Erythroblast (primary cell): Measurements from ENCODE around the gene TAF3.

Source experiments
- GATA1 ChIP-seq: IDR thresholded peaks from 2 replicates; pipeline ENCODE4 v1.6.1; 2011; ENCODE audit warnings: low read depth, mild to moderate bottlenecking, control low read depth, low read length, moderate library complexity
- POLR2A ChIP-seq: IDR thresholded peaks from 2 replicates; pipeline ENCODE4 v1.6.1; 2011; ENCODE audit warnings: mild to moderate bottlenecking, low read length

DNA sequence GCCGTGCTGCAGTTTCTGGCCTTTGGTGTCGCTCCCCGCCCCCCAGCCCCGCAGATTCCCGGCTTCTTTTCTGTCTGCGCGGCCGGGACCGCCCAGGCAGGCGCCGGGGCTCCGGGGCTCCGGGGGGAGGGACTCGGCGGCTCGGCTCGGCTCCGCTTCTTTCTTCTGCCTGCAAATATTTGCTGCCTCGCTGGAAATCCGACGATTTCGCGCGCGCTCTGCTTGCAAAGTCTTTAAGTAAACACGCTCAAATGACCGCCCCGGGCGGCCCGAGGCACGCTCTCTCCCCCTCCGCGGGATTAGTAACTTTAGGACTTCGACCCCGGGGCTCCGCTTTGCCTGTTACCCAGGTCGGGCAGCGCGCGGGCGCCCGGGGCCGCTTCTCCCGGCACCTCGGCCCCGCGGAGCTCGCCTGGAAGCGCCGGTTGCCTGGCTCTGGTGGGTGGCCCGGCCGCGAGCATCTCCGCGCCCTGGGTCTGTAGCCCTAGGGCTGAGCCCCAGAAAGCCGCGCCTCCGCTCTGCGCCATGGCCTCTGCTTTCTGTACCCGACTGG is 232.3 kb downstream of the TAF3 start:
- no peak for TF ChIP-seq POLR2A
- no peak for TF ChIP-seq GATA1
